Erythroblast (primary cell): ENCODE data around the gene ROBO2.

Experiments
- DNase-seq, 2 experiments: peaks; one replicate each; lab custom pipeline; 2025; lab: John Stamatoyannopoulos, UW
- GATA1 ChIP-seq: IDR thresholded peaks from 2 replicates; pipeline ENCODE4 v1.6.1; 2011; ENCODE audit warnings: low read depth, mild to moderate bottlenecking, control low read depth, low read length, moderate library complexity
- POLR2A ChIP-seq: IDR thresholded peaks from 2 replicates; pipeline ENCODE4 v1.6.1; 2011; ENCODE audit warnings: mild to moderate bottlenecking, low read length

Gene ROBO2

DNA sequence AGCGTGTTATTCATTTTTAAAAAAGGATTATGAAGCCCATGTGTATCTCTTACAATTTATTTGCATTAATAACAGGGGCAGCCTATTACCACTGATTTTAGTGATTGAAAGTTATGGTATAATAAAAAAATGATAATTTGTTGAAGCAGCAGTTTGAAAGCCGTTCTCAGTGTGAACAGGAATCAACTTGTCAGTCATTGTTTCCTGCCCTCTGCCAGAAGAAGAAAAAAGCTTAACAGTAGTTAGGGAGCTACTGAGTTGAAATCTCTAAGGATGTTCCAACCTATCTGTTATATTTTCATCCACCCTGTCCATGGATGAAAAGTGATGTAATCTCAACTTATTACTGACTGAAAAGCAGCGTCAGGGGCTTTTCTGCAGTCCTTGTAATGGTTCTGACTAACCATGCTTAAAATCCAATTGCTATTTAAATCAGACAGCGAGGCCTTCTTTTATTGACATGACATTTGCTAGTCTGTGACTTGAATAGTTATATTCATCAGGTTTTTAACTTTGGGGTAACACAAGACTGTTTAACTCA lies 486.7 kb downstream of the ROBO2 start:
- no peak for TF ChIP-seq GATA1
- no peak for TF ChIP-seq POLR2A
- DNase-seq: no peak

DNA sequence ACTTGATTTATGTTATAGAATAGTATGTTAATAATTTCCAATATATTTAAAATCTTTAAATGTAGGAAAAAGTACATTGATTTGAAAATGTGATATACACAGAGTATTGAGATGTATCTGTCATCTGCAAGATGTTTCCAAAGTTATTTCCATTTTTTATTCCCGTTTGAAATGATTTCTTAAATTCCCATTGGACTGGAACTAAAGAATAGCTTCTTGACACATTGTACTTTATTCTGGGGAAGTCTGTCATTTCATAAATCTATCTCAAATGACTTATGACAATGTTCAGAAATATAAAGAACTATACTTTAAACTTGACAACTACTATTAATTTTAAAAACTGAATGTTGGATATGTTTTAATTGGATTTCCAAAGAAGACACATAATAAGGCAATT lies 489.6 kb downstream of the ROBO2 start:
- no peak for DNase-seq
- TF ChIP-seq POLR2A: no peak
- no peak for TF ChIP-seq GATA1

DNA sequence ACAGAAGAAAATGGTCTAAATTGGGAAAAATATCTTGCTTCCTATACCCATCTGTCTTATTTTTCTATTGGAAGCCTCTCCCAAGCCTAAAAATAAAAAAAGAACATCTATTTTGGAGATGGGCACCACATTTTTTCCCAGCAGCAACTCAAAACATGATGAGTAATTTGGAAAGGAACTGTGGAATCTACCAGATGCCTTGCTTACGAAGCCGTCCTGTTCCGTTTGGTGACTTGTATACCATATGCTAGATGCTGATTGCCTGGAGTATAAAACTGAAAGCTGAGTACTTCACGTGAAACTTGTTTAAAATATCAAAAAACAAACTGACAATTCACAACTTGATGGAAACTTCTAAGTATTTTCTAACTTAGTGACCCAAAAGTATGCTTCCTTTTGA lies 491.0 kb downstream of the ROBO2 start:
- no peak for TF ChIP-seq POLR2A
- no peak for DNase-seq

DNA sequence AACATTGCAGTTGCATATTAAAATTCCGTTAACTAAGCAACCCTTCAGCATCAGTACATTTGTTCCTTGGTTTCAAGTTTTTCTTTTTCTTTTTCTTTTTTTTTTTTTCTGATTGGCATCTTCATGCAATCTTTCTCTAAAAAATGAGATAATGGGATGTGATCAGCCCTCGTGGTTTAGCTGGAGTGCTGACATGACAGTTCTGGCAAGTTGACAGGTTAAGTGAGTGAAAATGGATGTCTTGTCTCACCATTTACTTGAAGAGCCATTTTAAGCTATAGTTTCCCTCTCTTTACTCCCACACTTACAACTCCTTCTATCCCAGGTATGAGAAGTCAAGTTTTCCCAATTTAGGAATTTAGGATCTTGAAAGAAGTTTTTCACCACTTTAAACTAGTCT lies 495.2 kb downstream of the ROBO2 start:
- DNase-seq: no peak
- TF ChIP-seq POLR2A (no peak), GATA1 (no peak)

DNA sequence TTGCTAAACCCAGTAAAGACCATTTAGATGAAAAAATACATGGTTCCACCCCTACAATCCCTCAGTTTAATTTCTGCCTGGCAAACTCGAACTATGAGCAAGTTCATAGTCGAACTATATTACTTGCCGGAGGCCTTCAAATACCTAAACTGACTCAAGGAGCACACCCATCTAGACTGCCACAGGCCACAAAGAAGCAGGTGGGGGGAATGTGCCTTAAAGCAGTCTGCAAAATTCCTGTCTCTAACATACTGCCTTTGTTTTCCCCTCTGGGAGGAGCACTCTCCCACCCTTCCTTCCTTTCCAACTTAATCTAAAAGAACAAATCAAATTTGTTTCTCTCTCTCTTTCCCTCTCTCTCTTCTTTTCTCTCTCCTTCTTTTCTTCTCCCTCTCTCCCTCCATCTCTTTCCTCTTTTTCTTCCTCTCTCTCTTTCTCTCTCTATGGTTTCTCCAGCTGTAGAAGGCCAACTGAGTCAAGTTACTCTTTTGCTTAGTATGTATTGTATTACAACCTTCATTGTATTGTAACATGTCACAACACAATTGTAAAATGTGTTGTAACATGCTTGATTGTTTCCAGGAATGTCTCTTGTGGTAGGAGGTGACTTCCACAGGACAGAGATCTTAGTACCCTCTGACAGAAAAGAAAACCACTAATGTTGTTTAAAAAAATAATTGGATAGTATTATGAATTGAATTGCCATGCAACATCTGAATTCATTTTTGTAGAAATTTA lies 496.3 kb downstream of the ROBO2 start:
- TF ChIP-seq POLR2A (no peak), GATA1 (no peak)
- no peak for DNase-seq

DNA sequence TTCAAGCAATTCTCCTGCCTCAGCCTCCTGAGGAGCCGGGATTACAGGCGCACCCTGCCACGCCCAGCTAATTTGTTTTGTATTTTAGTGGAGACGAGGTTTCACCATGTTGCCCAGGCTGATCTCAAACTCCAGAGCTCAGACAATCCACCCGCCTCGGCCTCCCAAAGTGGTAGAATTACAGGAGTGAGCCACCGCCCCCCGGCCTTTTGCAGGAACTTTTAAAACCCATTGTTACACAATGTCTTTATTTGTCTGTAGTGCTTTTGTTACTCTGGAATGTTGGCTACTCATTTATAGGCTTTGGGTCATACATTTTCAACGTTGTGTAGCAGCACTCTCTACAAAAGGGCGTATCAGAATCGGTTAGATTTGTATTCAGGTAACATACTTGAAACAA lies 499.1 kb downstream of the ROBO2 start:
- DNase-seq: no peak
- TF ChIP-seq GATA1 (no peak), POLR2A (no peak)

DNA sequence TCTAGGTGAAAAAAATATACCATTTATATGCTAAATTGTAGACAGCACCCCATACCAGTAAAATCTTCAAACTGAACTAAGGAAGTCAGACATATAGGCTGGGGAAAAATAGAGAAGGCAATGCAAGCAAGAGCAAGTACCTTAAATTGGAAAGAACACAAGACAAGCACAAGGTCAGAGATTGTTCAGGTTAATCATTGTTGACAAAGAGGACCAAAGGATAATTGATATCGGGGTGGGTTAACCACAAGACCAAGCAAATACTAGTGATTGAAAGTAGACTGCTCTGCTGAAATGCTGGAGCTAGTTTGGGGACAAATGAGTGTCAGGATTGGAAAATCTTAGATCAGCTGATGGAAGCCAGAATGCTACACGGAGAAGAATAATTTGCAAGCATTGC lies 499.8 kb downstream of the ROBO2 start:
- no peak for TF ChIP-seq GATA1
- no peak for TF ChIP-seq POLR2A

DNA sequence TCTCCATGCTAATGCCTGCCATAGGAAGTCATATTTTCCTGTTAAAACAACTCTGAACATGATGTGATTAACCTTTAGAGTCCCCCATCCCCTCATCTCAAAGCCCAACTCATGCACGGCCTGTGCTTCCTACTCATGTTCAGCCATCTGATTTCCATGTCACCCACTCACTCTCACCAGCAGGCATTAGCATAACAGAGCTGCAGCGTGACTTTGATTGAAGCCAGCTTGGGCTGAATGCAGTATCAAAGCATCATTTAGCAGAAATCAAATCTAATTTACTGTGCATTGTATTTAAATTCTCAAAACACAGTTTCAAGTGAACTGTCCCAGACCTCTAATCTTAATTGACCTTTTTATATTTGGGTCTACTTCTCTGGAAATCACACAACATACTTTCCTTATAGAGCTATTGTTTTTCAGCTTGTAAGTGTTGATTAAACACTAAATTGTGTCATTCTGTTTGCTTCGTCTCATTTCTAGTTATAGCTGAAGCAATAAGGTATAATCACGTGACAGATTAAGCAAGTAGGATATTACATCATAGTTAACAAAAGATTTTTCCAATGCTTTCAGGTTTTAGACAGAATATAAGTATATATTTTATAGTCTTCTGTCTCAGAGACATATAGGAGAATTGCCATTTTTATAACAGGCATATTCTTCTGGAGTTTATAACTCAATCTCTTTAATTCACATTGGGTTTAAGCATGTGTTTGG lies 501.5 kb downstream of the ROBO2 start:
- TF ChIP-seq POLR2A (no peak), GATA1 (no peak)
- DNase-seq: no peak

More for the DNA sequence above, 499.8 kb downstream of the ROBO2 start:
- no peak for DNase-seq

DNA sequence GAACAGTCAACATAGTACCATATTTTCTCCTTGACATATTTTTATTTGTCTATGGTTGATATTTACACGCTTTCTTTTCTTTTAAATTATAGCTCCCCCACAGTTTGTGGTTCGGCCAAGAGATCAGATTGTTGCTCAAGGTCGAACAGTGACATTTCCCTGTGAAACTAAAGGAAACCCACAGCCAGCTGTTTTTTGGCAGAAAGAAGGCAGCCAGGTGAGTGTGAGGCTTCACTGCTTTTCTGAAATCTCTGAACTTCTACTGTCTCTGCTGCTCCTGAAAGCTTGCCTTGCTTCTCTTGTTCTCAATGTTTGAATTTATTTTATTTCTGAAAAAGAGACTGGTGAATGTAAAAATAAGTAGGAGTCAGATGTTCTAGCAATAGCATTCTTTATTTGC lies 506.3 kb downstream of the ROBO2 start:
- DNase-seq: no peak
- TF ChIP-seq GATA1 (no peak), POLR2A (no peak)

DNA sequence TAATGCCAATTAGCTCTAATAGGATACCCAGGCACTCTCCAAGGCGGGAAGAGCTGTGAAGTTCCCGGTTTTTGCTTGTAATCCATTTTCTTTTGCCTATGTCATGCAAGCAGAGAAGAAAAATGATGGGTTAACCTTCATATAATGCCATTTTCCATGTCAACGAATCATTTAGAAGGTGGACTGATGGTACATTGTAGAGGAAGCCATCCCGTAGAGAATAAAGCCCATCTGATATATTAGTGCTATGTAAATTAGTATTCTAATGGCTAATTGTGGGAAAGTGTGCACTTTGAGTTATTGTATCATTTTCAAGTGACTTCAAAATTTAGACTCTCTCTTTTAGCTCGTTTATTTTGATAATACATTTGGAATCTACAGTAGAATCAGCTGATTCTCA lies 509.1 kb downstream of the ROBO2 start:
- TF ChIP-seq GATA1 (no peak), POLR2A (no peak)
- no peak for DNase-seq

DNA sequence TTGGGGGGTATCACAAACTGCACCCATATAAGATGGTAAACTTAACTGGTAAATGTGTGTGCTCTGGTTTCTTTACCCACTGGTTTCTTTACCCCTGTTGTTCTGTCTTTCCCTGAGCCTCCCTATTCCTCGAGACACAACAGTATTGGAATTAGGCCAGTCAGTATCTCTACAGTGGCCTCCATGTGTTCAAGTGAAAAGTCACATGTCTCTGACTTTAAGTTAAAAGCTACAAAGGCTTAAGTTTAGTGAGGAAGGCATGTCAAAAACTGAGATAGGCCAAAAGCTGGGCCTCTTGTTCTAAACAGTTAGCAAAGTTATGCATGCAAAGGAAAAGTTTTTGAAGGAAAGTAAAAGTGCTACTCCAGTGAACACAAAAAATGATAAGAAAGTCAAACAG lies 513.3 kb downstream of the ROBO2 start:
- no peak for DNase-seq

DNA sequence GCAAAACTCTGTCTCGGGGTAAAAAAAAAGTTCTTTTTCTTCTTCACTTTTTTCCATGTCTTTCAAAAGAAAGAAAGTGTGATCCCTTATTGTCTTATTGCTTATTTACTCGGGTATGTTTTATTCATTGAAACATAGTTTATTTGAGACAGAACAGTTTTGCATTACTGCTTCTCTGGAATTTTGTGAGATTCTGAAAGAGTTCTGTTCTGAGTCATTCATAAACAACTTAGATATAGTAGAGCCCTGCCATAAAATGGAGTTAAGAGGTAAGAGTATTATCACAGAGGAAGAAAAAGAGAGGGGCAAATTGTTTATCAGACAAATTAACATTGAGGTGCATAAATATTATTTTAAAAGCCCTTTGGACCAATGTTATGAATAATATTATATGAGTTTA lies 522.2 kb downstream of the ROBO2 start:
- no peak for TF ChIP-seq GATA1
- no peak for TF ChIP-seq POLR2A
- DNase-seq: no peak

More for the DNA sequence above, 513.3 kb downstream of the ROBO2 start:
- no peak for TF ChIP-seq POLR2A
- no peak for TF ChIP-seq GATA1

DNA sequence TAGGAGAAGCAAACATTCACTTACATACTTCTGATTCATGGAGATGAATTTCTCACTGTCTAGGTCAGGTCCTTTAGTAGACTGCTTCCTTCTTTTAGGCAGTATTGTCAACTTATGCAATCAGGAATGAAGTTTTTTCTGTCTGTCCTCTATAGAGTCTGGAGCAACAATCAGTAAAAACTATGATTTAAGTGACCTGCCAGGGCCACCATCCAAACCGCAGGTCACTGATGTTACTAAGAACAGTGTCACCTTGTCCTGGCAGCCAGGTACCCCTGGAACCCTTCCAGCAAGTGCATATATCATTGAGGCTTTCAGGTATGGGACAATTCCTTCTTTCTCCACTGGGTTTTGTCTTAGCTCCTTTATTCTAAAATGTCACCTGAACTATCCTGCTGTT lies 523.1 kb downstream of the ROBO2 start:
- TF ChIP-seq GATA1: no peak
- no peak for TF ChIP-seq POLR2A

DNA sequence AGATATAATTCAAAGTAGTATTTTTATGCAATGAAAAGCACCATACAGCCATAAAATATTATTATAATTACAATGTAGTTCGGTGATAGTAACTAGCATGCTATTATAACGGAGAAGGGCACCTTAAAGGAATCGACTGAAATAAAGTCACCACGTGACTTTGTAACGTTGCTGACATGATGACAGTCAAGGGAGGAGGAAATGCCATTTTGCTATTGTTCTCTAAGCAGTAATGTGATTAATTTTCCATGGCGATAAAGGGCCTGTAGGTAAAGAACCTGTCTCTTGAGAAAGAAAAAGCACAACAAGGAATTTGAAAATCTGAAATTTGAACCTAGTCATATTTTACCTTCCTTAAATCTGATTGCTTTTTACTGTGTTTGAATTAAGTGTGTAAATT lies 526.2 kb downstream of the ROBO2 start:
- TF ChIP-seq POLR2A (no peak), GATA1 (no peak)
- no peak for DNase-seq

More for the DNA sequence above, 523.1 kb downstream of the ROBO2 start:
- DNase-seq: no peak

DNA sequence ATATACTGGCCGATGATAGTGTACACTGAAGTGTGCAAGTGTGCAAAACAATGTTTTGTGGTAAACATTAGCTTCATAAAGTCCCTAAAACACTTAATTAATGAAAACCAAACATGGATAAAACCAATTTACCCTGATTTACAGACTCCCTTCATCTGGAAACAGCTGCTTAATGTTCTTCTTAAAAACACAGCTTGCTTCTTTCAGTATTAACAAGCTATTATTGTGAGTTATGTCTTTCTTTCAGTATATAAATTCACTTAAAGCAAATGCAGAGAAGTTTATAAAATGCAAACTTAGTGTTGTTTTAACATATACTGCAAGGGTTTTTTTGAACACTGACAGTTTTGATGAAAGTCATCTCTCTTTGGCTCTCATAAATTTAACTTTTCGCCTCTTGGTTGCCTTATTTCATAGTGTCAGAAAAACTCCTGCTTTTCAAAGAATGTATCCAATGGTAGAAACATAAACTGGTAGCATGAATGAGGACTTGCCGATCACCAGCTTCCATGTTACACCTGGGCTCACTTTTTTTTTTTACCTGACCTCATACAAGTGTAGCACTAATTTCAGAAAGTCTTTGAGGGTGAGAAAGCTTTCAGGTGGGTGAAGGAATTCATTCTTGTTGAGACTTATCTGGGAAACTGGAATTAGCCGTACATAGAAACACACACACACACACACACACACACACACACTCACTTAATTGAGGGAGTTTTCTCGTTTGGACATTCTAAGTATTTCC lies 532.2 kb downstream of the ROBO2 start:
- TF ChIP-seq POLR2A (no peak), GATA1 (no peak)
- DNase-seq: no peak
